SH-SY5Y (cell line): ENCODE data around the gene DRD3.

Source experiments
- GATA2 ChIP-seq: IDR thresholded peaks from 2 replicates; pipeline ENCODE4 v1.6.1; 2011; ENCODE audit warnings: mild to moderate bottlenecking, low read depth, low read length
- GATA3 ChIP-seq: IDR thresholded peaks from 2 replicates; pipeline ENCODE4 v1.6.1; 2011; ENCODE audit warnings: low read depth, mild to moderate bottlenecking, low read length, moderate library complexity

DNA sequence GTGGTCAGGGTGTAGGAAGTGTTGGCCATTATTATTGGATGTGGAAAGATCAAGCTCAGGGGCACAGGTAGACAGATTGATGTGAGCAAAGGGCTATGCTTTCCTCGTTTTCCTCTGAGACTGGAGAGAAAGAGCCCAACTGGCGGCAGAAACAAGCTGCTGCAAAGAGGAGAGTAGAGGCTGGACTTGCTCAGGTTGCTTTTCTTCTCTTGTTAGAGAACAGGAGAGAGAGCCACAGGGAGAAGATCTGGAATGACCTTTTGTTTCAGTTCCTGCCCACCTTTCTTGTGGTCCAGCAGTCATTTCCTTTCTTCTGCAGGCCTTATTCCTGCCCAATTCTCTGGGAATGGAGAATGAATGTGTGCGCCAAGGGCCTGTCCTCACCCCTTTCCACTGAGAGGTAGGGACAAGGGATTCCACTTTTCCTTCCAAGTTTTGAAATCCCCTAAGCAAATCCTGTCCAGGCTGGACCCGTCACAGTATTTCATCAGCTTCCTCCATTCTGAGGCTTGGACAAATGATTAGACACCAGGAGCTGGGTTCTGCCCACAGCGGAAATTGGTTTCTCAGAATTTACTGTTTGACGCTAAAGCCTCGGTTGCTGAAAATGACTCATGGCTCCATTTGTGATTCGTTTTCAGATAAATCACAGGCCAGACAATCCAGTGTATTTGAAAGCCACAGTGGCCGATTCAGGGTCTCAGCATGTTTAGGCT is 42.5 kb upstream of the DRD3 start:
- no peak for TF ChIP-seq GATA2
- TF ChIP-seq GATA3, result no peak
